Uterus (tissue), 4 donors: Measurements from ENCODE around the gene WDR59. TPM values are rescaled to one million over a fixed set of nuclear protein-coding genes. Genes with fewer than 3 reads are reported as not detected.
"Not testable (repeated sequence)": the region's sequence is repeated elsewhere in the genome, so short reads cannot be mapped to it uniquely, and the experiment has no call there.

Experiments
- DNase-seq, 2 donors: peaks; one replicate each; pipeline ENCODE4 v3.0.0-alpha.2; 2019 to 2020
- H3K27ac ChIP-seq, 2 donors: fragments of 200-600 bp; sonication (generic); 1 replicate in 1 of 2; 2 replicates in 1 of 2; pipeline ENCODE4 v1.5.1; 2016 to 2018
- H3K27me3 ChIP-seq, 2 donors: fragments of 200-600 bp; sonication (generic); one replicate each; pipeline ENCODE4 v1.5.1; 2018 to 2019; ENCODE audit warnings: control low read depth in 1 of 2
- H3K36me3 ChIP-seq, 2 donors: fragments of 200-600 bp; sonication (generic); one replicate each; pipeline ENCODE4 v1.5.1; 2019; ENCODE audit warnings: control low read depth in 1 of 2
- H3K4me1 ChIP-seq, 2 donors: fragments of 200-600 bp; sonication (generic); one replicate each; pipeline ENCODE4 v1.5.1; 2018 to 2019; ENCODE audit warnings: control low read depth in 1 of 2
- H3K4me3 ChIP-seq, 2 donors: fragments of 200-600 bp; sonication (generic); 1 replicate in 1 of 2; 2 replicates in 1 of 2; pipeline ENCODE4 v1.5.1; 2018 to 2019; ENCODE audit warnings: mild to moderate bottlenecking in 1 of 2
- H3K9me3 ChIP-seq, 2 donors: fragments of 200-600 bp; sonication (generic); one replicate each; pipeline ENCODE4 v1.5.1; 2019; ENCODE audit warnings: control low read depth in 1 of 2
- POLR2A ChIP-seq, 2 donors: fragments of 450-650 bp; IDR thresholded peaks; one replicate each; pipeline ENCODE4 v1.6.1; 2016; ENCODE audit warnings: antibody characterized with exemption in 2 of 2, mild to moderate bottlenecking in 1 of 2, moderate library complexity in 1 of 2
- intact Hi-C: fragments of 100-400 bp; cut with DNase I; formaldehyde crosslinking; loops from one replicate; pipeline ENCODE4 v1.15.1; 2023; ENCODE audit warnings: low total_unique reads
- total RNA-seq, 4 donors: library from RNA; depleted of rRNA in 3 of 4; stranded (reverse); fragments of >200 nt in 3 of 4; gene quantifications; one replicate each; pipeline versions ENCODE4 v1.1.0 to v1.2.4, GENCODE V29; 2014 to 2023
- TF ChIP-seq, protein P1 (sequence below), 4 experiments: fragments of 200-600 bp in 2 of 4; fragments of 450-650 bp in 2 of 4; sonication (generic) in 2 of 4; IDR thresholded peaks; one replicate each; pipeline ENCODE4 v1.5.1; 2016 to 2019; ENCODE audit warnings: antibody characterized with exemption in 4 of 4, mild to moderate bottlenecking in 2 of 4, moderate library complexity in 1 of 4
- donor health status: DM: yes; HTN: yes; CAD: no.

Gene WDR59
- total RNA-seq, 4 donors from 2014 or later: 37.1 to 103 (median 65.0) TPM

DNA sequence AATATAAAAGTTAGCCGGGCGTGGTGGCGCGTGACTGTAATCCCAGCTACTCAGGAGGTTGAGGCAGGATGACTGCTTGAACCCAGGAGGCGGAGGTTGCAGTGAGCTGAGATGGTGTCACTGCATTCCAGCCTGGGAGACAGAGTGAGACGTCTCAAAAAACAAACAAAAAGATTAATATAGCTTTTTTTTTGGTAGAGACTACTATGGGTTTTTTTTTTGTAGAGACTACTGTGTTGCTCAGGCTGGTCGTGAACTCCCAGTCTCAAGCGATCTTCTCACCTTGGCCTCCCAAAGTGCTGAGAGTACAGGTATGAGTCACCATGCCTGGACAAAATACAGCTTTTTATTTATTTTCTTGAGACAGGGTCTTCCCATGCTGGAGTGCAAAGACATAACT lies 34.1 kb upstream of the WDR59 start:
- intact Hi-C loops: no loop called here
- no peaks in the 10 kb centered on the region for H3K4me1 ChIP-seq
- TF ChIP-seq POLR2A (IDR thresholded peaks at IDR 0.05): no peak
- TF ChIP-seq, protein P1, sequence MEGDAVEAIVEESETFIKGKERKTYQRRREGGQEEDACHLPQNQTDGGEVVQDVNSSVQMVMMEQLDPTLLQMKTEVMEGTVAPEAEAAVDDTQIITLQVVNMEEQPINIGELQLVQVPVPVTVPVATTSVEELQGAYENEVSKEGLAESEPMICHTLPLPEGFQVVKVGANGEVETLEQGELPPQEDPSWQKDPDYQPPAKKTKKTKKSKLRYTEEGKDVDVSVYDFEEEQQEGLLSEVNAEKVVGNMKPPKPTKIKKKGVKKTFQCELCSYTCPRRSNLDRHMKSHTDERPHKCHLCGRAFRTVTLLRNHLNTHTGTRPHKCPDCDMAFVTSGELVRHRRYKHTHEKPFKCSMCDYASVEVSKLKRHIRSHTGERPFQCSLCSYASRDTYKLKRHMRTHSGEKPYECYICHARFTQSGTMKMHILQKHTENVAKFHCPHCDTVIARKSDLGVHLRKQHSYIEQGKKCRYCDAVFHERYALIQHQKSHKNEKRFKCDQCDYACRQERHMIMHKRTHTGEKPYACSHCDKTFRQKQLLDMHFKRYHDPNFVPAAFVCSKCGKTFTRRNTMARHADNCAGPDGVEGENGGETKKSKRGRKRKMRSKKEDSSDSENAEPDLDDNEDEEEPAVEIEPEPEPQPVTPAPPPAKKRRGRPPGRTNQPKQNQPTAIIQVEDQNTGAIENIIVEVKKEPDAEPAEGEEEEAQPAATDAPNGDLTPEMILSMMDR (IDR thresholded peaks at IDR 0.05): no peak
- no peak overlapping the region for H3K4me3 ChIP-seq
- peaks cover 0 to 3% of the 10 kb centered on the region in 2 donors for H3K9me3 ChIP-seq
- H3K27ac ChIP-seq: no peak overlapping the region
- H3K36me3 ChIP-seq: no peaks in the 10 kb centered on the region
- no peak for DNase-seq
- no peaks in the 10 kb centered on the region for H3K27me3 ChIP-seq

DNA sequence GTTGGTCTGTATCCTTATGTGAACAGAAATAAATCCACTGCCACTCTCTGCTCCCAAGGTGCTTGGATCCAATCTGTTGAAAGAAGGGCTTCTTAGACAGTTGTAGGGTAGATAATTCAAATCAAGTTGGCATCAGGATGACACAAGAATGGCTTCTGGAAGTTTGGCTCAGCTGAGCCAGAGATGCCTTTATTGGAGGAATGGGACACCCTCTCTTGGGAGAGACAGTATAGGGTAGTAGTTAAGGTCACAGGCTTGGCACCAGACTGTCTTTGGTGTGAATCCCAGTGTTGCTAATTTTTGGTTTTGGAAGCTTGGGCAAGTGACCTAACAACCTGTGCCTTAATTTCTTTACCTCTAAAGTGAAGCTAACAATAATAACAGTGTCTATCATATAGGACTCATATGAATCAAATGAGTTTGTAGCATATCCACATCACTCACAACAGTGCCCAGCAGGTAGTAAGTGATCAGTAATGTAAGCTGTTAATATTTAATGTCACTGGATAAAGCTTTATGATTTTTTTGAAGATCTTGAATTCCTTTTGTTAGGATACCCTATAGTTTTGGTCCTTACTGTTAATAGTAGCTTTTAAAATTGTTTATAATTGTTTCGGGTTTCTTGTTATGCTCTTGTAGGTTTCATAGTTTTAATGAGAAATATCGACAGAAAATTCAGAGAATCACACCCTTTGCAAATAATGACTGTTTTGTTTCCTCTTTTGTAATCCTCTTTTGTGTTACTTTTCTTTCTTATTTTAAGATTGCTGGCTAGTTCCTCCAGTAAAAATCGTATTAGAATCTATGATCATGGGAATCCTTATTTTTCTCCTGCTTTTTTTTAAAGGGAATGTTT lies 33.0 kb upstream of the WDR59 start:
- intact Hi-C loops: no loop called here
- TF ChIP-seq, protein P1 (IDR thresholded peaks at IDR 0.05): no peak
- H3K9me3 ChIP-seq: peaks cover 0 to 3% of the 10 kb centered on the region in 2 donors
- H3K4me1 ChIP-seq: no peaks in the 10 kb centered on the region
- no peaks in the 10 kb centered on the region for H3K36me3 ChIP-seq
- H3K4me3 ChIP-seq: no peak overlapping the region
- DNase-seq: no peak
- no peaks in the 10 kb centered on the region for H3K27me3 ChIP-seq
- peak overlapping the region in 1 of 2 donors; percentile 39 for H3K27ac ChIP-seq

DNA sequence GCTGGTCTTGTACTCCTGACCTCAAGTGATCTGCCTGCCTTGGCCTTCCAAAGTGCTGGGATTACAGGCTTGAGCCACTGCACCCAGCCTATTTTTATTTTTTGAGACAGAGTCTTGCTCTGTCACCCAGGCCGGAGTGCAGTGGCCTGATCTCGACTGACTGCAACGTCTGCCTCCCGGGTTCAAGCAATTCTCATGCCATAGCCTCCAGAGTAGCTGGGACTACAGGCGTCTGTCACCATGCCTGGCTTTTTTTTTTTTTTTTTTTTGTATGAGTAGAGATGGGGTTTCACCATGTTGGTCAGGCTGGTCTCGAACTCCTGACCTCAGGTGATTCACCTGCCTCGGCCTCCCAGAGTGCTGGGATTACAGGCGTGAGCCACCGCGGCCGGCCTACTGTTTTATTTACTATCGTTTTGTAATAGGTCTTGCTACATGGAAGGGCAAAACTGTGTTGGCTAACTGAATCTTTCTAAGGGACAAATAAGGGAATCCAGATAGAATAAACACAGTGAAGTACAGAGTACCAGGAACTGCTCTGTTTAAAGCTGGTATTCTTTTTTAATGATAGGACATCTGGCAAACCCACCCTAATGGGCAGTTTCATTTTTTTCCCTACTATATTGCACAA lies 31.6 kb upstream of the WDR59 start:
- H3K27ac ChIP-seq: peak overlapping the region in 1 of 2 donors; percentile 39
- H3K9me3 ChIP-seq, H3K4me1 ChIP-seq, H3K4me3 ChIP-seq, H3K36me3 ChIP-seq, DNase-seq, H3K27me3 ChIP-seq, intact Hi-C loops: not testable (repeated sequence)

DNA sequence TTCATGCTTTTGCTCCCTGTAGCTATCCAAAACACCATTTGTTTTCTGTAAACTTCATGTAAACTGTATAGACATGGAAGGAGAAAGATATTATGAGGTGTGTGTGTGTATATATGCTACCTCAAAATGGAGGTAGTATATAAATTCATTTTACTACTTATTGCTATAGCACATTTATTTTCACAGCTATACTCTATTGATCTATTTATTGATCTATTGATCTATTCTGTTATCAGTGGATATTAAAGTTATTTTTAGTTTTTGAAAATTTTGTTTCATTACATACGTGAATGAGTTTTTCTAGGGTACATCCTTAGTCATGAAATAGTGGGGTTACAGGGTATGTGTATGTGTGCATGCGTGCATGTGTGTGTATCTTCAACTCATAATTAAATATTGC lies 29.4 kb upstream of the WDR59 start:
- H3K9me3 ChIP-seq: no peaks in the 10 kb centered on the region
- intact Hi-C loops: no loop called here
- TF ChIP-seq, protein P1 (IDR thresholded peaks at IDR 0.05): no peak
- no peak for TF ChIP-seq POLR2A (IDR thresholded peaks at IDR 0.05)
- H3K4me1 ChIP-seq: peaks cover 0 to 10% of the 10 kb centered on the region in 2 donors
- H3K36me3 ChIP-seq: no peaks in the 10 kb centered on the region
- peak overlapping the region in 1 of 2 donors; percentile 29 for H3K27ac ChIP-seq
- no peak overlapping the region for H3K4me3 ChIP-seq
- DNase-seq: no peak
- no peaks in the 10 kb centered on the region for H3K27me3 ChIP-seq

DNA sequence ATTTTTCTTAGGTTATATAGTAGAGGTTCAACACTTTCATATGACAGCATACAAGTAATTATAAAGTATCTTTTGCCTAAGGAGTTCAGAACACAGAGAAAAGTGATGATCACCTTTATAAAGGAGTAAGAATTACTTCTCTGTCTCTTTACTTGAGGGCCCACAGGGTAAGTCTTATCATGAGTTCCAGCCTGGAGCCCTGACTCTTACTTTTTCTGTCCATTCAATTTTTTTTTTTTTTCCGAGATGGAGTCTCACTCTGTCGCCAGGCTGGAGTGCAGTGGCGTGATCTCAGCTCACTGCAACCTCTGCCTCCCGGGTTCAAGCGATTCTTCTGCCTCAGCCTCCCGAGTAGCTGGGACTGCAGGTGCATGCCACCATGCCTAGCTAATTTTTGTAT lies 28.2 kb upstream of the WDR59 start:
- H3K4me1 ChIP-seq: peaks cover 0 to 10% of the 10 kb centered on the region in 2 donors
- intact Hi-C loops: not testable (repeated sequence)

DNA sequence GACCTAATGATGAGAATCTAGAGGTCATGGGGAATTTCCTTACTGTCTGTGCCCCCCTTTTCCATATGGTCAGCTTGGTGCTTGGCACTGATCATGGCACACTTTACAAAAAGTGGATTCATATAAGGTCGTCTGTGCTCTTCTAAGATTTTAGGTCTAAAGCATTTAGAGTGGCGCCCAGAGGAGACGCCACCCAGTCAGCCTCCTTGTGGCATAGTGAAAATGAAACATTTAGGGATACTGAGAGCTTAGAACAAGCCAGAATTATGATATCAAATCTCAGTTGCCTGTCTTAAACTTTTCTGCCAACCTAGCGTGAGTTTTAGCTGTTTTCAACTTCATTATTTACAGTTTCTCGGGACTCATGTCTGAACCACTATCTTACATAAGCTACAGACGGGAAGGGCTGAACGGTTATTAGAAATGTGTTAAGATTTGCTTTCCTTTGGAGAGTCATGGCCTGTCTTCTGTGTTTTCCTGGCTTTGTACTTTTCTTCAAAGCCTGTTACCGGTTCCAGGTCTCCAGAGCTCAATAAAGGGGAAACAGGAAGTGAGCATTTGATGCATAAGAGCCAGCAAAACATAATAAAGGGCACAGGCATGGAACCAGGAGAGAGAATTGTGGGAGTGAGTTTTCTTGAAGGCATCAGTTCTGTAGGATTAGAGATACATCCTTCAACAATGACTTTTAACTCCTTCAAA lies 27.6 kb upstream of the WDR59 start:
- no peaks in the 10 kb centered on the region for H3K27me3 ChIP-seq
- no peaks in the 10 kb centered on the region for H3K36me3 ChIP-seq
- peaks cover 0 to 10% of the 10 kb centered on the region in 2 donors for H3K4me1 ChIP-seq
- H3K9me3 ChIP-seq: no peaks in the 10 kb centered on the region
- H3K27ac ChIP-seq: peak overlapping the region; percentile 83 to 88
- intact Hi-C loops: no loop called here
- no peak for DNase-seq
- no peak for TF ChIP-seq POLR2A (IDR thresholded peaks at IDR 0.05)
- TF ChIP-seq, protein P1 (IDR thresholded peaks at IDR 0.05): no peak
- no peak overlapping the region for H3K4me3 ChIP-seq

More for the DNA sequence above, 28.2 kb upstream of the WDR59 start:
- H3K27ac ChIP-seq: peak overlapping the region; percentile 83 to 88
- H3K4me3 ChIP-seq, H3K27me3 ChIP-seq, DNase-seq, H3K9me3 ChIP-seq, H3K36me3 ChIP-seq: not testable (repeated sequence)
